ENCODE measurements around the gene EBLN2.
"Not testable (repeated sequence)": the region's sequence is repeated elsewhere in the genome, so short reads cannot be mapped to it uniquely, and the experiment has no call there.

Gene EBLN2

DNA sequence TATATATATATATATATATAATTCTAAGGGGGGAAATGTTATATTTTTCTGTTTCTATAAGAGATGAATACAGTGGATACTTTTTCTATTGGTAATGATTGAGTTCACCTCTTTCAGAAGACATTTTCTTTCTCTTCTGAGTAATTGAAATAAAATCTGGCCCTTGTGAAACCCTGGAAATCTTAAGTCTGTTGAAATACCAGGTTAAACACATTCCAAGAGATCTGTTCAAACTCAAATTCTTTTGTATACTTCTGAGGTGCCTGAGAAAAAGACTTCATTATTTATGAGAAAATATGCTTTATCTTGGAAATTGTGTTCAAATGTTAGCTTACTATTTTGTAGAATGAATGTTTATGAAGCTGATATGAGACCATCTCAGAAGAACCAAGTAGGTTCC lies 4.8 kb downstream of the EBLN2 start:
- not testable (repeated sequence) for DNase-seq

DNA sequence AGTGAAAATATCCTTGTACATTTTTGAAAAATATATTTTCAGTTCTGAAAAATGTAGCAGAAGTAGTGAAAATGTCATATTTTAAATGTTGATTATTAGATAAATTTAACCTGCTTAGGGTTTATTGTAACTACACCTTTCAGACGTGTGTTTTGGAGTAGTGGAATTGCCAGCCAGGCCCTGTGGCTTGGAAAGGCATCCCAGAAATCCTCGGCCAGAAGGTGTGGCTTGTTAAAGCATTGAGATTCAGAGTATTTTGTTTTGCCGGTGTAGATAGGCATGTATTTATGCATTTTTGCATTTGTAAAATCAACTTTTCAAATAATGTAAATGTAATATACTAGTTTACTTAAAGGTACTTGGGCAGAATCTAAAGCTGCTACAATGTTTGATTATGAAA lies 7.0 kb downstream of the EBLN2 start:
- DNase-seq, result no peak

DNA sequence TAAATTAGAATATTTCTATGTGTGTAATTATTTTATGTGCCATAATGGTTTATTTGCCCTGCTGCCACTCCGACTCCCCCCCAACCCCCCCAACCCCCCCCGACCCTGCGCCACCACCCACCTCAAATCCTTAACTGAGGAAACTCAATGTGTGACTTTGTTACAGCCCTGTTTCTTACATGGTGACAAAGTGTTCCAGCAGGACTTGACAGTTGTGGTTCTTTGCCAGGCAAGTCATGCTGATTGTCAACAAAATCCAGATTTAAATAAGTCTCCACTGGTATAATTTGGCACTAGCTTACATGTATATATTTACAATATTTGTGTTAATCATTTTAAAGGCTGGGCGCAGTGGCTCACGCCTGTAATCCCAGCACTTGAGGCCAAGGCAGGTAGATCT lies 7.7 kb downstream of the EBLN2 start:
- DNase-seq, result no peak

DNA sequence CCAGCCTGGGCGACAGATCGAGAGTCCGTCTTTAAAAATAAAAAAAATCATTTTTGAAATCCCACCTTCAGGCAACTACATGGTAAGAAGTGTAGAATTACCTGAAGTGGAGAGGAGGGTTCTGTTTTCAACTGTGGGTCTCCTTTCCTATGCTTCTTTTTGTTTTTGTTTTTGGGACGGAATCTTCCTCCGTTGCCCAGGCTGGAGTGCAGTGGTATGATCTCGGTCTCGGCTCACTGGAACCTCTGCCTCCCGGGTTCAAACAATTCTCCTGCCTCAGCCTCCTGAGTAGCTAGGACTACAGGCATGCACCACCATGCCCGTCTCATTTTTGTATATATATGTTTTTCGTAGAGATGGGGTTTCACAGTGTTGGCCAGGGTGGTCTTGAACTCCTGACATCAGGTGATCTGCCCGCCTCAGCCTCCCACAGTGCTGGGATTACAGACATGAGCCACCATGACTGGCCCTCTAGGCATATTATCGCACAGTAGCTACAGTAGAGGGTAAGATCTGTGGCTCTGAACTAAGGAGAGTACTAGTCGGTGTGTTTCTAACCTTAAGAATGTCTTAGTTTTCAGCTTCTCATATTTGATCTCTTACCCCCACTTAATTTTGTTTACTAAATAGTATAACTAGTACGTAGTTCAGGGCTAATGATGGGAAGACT lies 8.5 kb downstream of the EBLN2 start:
- DNase-seq, result no peak

DNA sequence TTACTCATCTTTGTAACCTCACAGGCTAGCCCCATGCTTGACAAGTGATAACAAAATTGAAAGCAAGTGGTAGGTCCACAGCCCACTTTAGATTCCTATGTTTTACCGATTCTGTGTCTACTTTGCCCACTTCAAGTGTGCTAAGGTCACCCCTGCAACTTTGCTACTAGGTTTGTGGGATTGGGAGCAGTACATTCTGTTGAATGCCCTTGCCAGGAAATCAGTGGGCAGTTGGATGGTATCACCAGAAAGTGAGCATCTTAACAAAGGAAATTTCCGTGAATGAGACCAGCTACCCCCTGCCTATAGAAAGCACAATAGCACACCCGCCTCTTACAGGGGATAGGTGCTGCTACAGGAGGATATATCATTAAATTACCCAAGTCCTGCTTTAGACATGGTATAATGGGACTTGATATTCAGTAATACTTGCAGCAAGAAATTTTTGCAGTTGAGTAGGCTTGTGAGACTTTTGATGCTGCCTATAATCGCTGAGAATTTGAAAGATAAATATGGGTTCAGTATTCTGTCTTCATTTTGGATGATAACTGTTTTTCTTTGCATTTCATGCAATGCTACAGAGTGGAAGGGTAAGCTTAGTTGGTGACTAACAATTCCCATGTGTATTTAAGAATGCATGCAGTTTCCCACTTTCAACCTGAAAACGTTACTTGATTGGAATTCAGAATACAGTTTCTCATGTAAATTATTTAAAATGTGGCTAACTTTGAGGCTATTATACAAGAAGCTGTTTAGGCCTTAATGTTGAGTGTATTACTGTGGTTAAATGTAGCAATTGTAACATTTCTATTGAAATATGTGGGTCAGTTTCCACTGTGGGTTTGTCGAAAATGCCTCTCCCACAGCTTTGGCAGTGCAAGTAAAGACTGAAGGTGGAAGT lies 9.5 kb downstream of the EBLN2 start:
- no peak for DNase-seq

DNA sequence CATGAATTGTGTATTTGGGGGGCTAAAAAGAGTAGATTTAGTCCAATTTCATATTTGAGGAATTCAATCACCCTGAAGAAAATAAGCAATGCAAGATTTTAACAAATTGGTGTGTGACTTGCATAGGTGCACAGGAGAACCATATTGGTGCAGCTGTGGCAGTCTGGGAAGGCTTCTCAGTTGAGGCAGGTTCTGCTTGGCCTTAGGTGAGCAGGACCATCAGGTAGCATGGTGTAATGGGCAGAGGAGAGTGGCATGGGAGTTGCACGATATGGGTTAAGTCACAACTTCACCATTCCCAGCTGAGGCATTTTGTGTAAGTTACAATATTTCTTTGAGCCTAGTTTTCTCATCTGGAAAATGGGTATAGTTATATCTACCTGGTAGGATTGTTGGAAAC lies 10.5 kb downstream of the EBLN2 start:
- no peak for DNase-seq

DNA sequence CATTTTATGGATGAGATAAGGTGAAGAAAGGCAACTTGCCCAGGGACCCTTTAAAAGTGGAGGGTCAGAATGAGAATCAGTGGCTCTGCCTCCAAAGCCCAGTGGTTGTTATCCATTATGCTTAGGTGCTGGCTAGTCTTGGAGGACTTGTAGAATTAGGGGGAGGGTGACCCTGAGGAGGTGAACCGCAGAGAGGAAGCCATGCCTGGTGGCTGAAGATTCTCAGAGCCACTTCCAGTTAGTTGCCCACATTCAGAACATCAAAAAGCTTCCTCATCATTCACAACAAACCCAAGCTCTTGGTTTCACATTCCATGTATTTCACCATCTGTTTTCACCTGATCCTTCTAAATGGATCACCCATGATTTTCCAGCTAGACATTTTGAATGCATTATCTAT lies 11.2 kb downstream of the EBLN2 start:
- no peak for DNase-seq

DNA sequence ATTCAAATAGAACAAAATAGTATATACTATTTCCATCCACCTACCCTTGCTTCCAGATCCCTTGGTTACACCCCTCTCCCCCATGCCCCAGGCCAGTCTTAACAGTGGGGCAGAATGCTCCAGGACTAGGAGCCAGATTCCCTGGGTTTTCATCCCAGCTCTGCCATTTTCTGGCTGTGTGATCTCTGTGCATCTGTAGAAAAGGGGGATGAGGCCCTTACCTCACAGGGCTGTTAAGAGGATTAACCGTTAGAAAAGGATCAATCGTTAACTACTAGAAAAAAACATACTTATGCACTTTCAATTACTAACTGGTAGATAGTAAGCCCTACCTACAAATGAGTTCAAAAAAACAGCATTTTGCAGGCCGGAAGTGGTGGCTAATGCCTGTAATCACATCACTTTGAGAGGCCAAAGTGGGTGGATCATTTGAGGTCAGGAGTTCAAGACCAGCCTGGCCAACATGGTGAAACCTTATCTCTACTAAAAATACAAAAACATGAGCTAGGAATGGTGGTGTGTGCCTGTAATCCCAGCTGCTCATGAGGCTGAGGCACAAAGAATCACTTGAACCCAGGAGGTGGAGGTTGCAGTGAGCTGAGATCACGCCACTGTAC lies 11.7 kb downstream of the EBLN2 start:
- DNase-seq, result no peak

DNA sequence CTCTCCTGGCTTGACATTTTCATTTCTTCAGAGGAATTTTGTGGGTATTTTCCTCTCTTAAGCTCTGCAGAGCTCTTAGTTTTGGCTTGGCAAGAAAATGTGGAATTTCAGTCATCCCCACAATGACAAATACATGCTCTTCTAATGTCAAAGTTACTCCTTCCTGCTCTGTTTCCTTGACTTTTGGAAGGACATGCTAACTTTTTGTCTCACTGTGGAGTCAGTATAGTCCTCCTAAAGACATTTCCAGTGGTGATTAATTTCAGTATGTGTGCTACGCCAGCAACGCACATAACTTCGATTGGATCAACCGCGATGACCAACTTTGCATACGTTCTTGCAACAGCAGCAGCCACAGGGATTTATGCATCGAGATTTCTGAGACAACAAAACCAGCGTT lies 13.3 kb downstream of the EBLN2 start:
- no peak for DNase-seq

DNA sequence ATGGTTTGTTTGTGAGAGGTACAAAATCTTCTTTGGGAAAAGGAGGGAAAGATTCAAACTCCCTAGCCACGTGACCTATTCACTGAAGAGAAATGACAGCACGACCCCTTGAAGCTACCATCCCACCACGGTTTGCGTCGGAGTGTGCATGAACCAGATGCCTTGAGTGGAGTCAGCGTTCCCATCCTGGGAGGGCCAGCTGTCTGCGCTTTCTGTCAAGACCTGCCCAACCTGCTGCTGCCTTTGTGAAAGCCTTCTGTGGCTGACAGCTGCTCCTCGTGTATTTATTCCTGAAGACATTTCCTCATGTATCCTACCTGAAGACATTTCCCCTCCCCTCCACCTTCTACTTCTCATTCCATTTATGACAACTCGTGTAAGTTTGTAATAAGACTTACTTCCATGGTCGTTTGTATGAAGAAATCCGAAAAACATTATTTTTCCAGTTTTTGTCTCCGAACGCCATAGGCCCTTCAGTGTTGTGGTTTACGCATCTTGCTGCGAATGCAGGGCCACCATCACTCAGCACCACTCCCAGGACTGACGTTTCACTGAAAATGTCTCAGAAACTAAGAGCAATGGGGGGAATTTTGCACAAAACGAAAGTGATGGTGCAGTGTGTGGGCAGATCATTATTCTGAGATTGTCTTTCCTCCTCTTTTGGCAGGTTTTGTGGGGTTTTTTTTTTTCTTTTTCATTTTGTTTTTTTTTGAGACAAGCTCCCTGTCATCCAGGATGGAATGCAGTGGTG lies 18.9 kb downstream of the EBLN2 start:
- DNase-seq, result no peak

DNA sequence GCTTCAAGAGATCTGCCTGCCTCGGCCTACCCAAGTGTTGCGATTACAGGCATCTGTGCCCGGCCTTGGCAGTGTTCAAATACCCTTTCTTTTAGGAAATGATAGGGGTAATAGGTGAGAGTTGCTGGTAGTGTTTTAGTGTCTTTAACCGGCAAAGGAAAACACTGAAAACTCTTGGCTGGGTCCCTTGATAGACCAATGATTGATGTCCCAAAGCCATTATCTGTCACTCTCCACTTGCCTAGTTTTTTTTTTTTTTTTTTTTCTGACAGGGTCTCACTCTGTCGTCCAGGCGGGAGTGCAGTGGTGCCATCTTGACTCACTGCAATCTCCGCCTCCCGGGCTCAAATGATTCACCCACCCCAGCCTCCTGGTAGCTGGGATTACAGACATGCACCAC lies 19.7 kb downstream of the EBLN2 start:
- no peak for DNase-seq

DNA sequence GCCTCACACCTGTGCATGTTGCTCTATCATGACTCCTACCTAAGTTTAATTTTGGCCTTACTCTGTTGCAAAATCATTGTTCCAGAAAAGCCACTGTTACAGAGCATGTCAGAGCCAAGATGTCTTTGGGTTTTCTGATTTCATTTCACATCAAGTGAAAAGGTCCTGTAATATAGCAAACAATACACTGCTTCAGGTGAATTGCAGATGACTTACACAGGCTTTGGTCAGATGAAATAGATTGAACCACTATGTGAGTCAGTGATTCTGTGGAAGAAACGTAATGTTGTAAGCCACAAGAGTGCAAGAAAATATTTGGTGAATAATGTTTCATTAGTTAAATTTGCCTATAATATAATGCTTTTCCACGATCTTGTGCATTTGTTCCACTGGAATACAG lies 22.7 kb downstream of the EBLN2 start:
- DNase-seq, result no peak

DNA sequence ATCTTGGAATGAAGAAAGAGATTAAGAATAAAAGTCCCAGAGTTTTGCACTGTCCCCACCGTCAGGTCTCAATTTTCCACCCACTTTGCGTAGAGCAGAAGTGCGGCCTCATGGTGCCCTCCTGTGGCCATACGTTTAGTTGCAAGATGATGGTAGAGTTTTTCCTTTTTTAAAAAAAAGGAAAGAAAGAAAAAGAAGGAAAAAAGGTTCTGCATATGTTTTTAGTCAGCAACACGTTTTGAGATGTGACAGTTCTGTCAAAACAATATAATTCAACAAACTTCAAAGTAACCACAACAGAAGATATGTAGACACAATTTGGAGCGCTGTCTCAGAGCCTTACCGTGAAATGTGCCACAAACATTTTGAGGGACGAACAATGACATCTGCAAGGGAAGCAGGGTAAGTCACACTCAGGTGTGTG lies 24.6 kb downstream of the EBLN2 start:
- peak; percentile 28 for DNase-seq

DNA sequence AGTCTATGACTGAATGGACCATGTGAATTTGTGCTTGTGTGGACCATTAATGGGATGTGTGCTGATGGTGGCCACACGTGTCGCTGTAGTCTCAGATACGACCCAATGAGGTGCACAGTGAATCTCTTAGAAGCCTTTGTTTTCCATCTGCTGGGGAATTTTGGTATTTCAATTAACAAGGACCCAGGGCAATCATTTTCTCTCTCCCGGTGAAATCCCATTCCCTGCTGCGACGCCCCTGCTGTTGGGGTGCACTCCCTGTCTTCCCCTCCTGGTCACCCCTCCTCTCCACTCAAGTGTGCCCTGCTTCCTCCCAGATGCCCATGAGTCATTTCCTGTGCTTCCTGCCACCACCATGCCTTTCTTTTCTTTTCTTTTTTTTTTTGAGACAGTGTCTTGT lies 32.7 kb downstream of the EBLN2 start:
- DNase-seq, result no peak

DNA sequence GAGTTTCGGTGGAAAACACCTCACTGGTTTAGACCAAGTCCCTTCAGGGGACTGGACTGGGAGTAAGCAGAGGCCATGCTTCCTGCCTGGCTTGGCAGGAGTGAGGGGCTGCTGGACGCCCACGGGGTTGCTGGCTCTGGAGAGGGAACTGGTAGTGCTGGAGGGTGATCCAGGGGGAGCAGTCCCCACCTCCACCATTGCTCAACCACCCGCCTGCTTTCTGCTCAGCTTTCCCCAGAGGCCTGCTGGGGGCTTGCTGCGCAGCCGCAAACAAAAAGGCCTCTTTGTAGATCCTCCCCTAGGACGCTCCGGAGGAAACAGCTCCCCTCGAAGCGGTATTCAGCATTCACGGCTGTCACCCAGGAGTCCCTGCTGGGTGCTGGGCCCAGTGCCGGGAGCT lies 33.5 kb downstream of the EBLN2 start:
- DNase-seq, result no peak

DNA sequence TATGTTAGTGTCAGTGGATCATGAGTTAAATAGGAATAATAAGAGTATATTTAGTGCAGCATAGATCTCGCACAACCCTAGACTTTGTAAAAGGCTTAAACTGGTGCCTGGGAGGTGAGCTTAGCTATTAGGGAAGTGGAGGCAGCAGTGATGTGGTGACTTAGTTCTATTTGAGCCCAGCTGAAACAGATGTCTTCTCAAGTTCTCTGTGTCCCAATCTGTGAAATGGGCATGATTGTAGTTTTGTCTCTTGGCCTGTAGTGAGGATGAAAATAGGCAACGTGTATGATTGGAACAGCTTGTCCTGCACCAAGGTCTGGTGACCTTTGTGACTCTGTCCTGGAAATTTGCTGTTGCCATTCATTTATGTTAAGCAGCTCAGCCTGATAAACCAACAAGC lies 34.7 kb downstream of the EBLN2 start:
- DNase-seq, result no peak

DNA sequence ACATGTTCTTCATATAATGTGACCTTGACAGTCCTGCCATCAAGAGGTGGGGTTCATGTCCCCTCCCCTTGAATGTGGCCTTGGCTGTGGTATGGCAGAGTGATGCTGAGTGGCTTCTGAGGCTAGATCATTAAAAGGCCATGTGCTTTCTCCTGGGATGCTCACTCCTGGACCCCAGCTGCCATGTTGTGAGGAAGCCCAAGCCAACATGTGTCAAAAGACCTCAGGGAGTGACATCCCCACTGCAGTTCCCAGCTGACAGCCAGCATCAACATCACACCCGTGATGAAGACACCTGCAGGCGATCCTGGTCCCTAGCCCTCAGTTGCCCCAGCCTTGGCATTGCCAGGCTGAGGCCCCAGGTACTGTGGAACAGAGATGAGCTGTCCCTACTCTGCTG lies 36.6 kb downstream of the EBLN2 start:
- no peak for DNase-seq

DNA sequence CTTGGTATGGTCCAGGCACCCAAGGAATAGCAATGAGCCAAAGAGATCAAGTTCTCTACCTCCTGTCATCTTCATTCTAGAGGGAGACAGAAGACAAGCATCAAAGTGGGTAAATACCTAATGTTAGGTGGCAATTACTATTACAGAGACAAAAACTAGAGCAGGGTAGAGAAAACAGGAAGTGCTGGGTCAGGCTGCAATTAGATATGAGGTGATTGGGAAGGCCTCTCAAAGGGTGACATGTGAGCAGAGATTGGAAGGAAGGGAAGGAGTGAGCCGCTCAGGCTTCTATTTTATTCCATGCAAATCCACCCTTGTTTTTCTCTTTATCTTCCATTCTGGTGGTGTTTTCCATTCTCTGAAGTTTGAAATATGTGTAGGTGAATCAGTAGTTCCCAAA lies 37.4 kb downstream of the EBLN2 start:
- no peak for DNase-seq

DNA sequence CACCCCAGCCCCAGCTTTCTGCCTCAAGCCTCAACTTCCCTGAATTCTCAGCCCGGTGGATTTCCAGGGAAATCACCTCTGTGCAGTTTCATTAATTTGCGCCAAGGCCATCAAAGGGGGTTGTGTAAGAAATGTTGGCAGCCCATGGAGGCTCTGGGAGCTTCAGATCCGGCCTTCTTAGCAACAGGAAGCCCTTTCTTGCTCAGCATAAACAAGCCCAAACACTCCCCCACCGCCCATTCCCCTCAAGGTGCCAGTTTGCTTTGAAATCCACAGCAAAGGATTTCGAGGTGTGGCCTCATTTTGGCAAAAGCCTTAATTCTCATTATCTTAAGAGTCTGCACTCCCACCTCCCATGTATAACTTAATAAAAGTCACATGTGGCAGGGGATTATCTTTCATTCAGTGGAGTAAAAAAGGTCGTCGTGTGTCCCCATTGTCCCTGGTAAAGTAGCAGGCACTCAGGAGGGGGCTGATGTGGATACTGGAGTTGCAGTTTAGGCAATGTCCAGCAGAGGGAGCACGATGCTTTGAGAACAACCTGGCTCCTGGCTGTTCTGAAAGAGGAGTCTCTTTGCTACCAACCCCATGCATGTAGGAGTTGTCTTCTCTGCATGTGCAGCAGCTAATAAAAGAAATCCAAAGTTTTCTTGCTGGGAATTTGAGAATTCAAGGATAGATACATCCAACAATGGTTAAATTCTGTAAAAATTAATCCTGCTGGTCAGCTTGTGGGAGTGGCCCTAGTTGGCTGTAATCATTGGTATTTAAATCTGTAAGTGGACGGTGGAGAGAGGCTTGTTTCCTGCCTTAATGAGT lies 39.5 kb downstream of the EBLN2 start:
- peak; percentile 44 for DNase-seq

DNA sequence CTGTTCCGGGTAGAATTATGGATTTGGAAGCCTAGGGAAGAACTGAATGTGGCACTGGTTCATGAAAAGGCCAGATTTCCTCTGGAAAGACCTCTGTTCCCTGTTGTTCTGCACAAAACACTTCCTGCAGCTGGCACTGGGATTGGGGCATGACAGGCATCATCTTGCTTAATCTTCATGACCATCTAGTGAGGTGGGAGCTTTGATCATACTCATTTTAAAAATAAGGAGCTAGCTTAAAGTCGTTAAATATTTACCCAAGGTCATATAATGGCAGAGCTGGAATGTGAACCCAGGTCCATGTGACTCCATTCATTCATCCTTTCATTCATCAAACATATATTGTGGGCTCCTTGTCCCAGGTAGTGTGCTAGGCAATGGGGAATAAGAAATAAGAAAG lies 40.4 kb downstream of the EBLN2 start:
- no peak for DNase-seq

DNA sequence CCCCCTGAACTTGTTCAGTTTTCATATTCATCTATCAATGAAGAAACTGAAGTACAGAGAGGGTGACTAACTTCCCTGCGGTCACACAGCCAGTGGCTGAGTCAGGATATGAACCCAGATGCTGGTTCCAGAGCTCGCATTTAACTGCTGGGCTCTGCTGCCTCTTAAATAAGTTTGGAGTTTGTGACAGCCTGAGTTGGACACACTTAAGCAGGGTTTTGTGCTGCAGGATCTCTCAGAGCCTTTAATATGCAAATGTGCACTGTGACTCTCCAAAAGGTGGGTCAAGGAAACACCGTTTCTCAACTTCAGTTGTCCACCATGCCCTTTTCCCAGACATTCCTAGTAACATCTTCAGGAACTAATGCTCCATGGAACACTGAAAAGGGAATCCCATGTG lies 45.8 kb downstream of the EBLN2 start:
- DNase-seq, result no peak

DNA sequence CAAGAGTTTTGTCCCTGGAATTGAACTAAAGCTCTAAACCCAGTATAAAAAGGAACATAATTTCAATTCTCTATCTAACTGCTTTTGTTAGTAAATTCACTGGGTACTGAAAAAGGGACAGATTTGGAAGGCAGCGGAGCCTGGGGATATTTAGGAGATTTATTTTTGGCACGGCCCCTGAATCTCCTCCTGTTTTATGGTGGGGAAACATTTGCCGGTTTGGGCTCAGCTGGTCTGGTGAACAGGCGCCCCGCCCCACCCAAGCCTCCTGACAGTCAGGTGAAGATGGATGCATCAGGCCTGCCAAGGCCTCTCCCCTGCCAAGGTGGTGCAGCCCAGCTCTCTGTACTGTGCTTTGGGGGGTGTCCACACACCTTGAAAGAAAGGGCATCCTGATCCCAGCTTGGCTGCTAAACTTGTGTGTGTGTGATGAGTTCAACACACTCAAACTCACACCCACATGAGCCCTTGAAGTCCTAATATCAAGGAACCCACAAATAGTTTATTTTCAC lies 46.3 kb downstream of the EBLN2 start:
- DNase-seq, result no peak

Measured in NCI-H1105 treated with DMSO at 0.1 percent for 48 hours (cell line).